ENCODE results near the gene LRRC8C.

GRCh38 chr1:89706700-89707012, 73.7 kb downstream of the LRRC8C start:
- TF ChIP-seq RAD21 (IDR thresholded peaks at IDR 0.05) (no peak), CTCF (IDR thresholded peaks at IDR 0.05; ENCODE audit: low read depth, low read length, missing input control) (no peak), TAF1 (conservative IDR thresholded peaks at IDR 0.05) (no peak), YY1 (IDR thresholded peaks at IDR 0.05) (no peak), HNF4G (IDR thresholded peaks at IDR 0.05) (no peak), EGR1 (IDR thresholded peaks at IDR 0.05; ENCODE audit: low read depth in 2 of 2) (no peak), REST (IDR thresholded peaks at IDR 0.05) (no peak), HNF4A (conservative IDR thresholded peaks at IDR 0.05) (no peak), JUND (IDR thresholded peaks at IDR 0.05) (no peak), GABPA (IDR thresholded peaks at IDR 0.05 in 1 of 2, conservative IDR thresholded peaks at IDR 0.05 in 1 of 2) (no peak), FOXA1 (IDR thresholded peaks at IDR 0.05) (no peak), MAX (IDR thresholded peaks at IDR 0.05) (no peak)

Data from liver (tissue), 3 donors.